HepG2 (cell line): ENCODE data around the gene GALNT1. TPM values are rescaled to one million over a fixed set of nuclear protein-coding genes. Genes with fewer than 3 reads are reported as not detected.

ENCODE experiments used
- ATAC-seq: fragments of 200-7000 bp; cut with Tn5 transposase; 3 replicates; pipeline ENCODE4 v1.9.1; 2020; ENCODE audit warnings: mild to moderate bottlenecking, moderate library complexity
- BruUV-seq: library from RNA; stranded (reverse); fragments of 400-500 nt; replicated peaks from 2 replicates; lab custom pipeline; 2021; lab: Mats Ljungman, UMichigan
- CTCF ChIA-PET: fragments of 300-600 bp; formaldehyde crosslinking; extraction: SDS; loops from one replicate; lab custom pipeline; 2021; ENCODE audit warnings: low total read pairs, inconsistent platforms, low intra/inter-chr PET ratio; lab: Yijun Ruan, JAX
- POLR2A ChIA-PET: fragments of 350-600 bp; sonication (Branson Sonifier 250); formaldehyde crosslinking; loops from one replicate; lab custom pipeline; 2020; ENCODE audit warnings: antibody characterized with exemption, inconsistent platforms; lab: Yijun Ruan, JAX
- DNase-seq: peaks from one replicate; pipeline ENCODE4 v3.0.0-alpha.2; 2015; ENCODE audit warnings: low spot score
- FAIRE-seq: peaks from 3 replicates; lab custom pipeline; 2011; peaks lifted over from hg19 to GRCh38; lab: Jason Lieb, UNC
- H2AFZ ChIP-seq: one replicate; pipeline ENCODE4 v1.6.1; 2011; ENCODE audit warnings: low read length, inconsistent platforms
- H3K27ac ChIP-seq: fragments of 300-600 bp; 3 replicates; pipeline ENCODE4 v1.8.0; 2011; ENCODE audit warnings: mixed run types, mild to moderate bottlenecking, mixed read lengths, low read length, inconsistent platforms; ENCODE audit not compliant: insufficient read depth; ENCODE audit errors: extremely low read length
- H3K27me3 ChIP-seq, 2 experiments: fragments of 200-600 bp in 1 of 2; 2 replicates in 1 of 2; 3 replicates in 1 of 2; pipeline versions ENCODE4 v1.6.0 to v1.8.0; 2011; ENCODE audit warnings: low read length in 2 of 2, mild to moderate bottlenecking in 2 of 2, moderate library complexity in 2 of 2, inconsistent platforms in 1 of 2; ENCODE audit not compliant: insufficient read depth in 2 of 2, control insufficient read depth in 1 of 2
- H3K36me3 ChIP-seq, 2 experiments: fragments of 200-600 bp in 1 of 2; replicated peaks in 1 of 2; 2 replicates in 1 of 2; 3 replicates in 1 of 2; pipeline versions ENCODE4 v1.5.1 to v1.8.0; 2011; ENCODE audit warnings: low read length in 2 of 2, inconsistent platforms in 1 of 2; ENCODE audit not compliant: insufficient read depth in 2 of 2, control insufficient read depth in 1 of 2
- H3K4me1 ChIP-seq: 2 replicates; pipeline ENCODE4 v1.5.1; 2012; ENCODE audit warnings: low read length, inconsistent platforms; ENCODE audit not compliant: insufficient read depth
- H3K4me2 ChIP-seq: 2 replicates; pipeline ENCODE4 v1.6.0; 2011; ENCODE audit warnings: low read depth, low read length, inconsistent platforms
- H3K4me3 ChIP-seq, 3 experiments: fragments of 200-600 bp in 1 of 3; sonication (generic), shearing (Covaris generic) in 1 of 3; replicated peaks in 1 of 3; 2 replicates each; pipeline ENCODE4 v1.5.1; 2011 to 2016; ENCODE audit warnings: low read length in 3 of 3, inconsistent platforms in 2 of 3, low read depth in 2 of 3, mild to moderate bottlenecking in 2 of 3, control low read depth in 1 of 3, mixed read lengths in 1 of 3; ENCODE audit not compliant: insufficient read depth in 1 of 3
- H3K79me2 ChIP-seq: one replicate; pipeline ENCODE4 v1.6.1; 2011; ENCODE audit warnings: low read length, inconsistent platforms; ENCODE audit not compliant: insufficient read depth
- H3K9ac ChIP-seq: 2 replicates; pipeline ENCODE4 v1.6.0; 2011; ENCODE audit warnings: mild to moderate bottlenecking, low read depth, low read length, inconsistent platforms; ENCODE audit not compliant: insufficient read depth
- H3K9me3 ChIP-seq: 2 replicates; pipeline ENCODE4 v1.5.1; 2012; ENCODE audit warnings: mild to moderate bottlenecking, low read length
- H4K20me1 ChIP-seq: 2 replicates; pipeline ENCODE4 v1.6.0; 2011; ENCODE audit warnings: inconsistent platforms, mild to moderate bottlenecking, low read length, moderate library complexity; ENCODE audit not compliant: insufficient read depth
- ARHGAP35 ChIP-seq: sonication (generic); formaldehyde crosslinking; IDR thresholded peaks from 2 replicates; pipeline ENCODE4 v1.9.0; 2022; ENCODE audit warnings: mild to moderate bottlenecking, inconsistent platforms, moderate library complexity, missing genetic modification reagents, borderline replicate concordance
- FOSL2 ChIP-seq: sonication (generic); formaldehyde crosslinking; IDR thresholded peaks from 2 replicates; pipeline ENCODE4 v1.4.0; 2020; ENCODE audit warnings: missing genetic modification reagents
- FUBP1 ChIP-seq: sonication (generic); formaldehyde crosslinking; IDR thresholded peaks from 2 replicates; pipeline ENCODE4 v1.5.1; 2020; ENCODE audit warnings: missing genetic modification reagents, mild to moderate bottlenecking, borderline replicate concordance
- MEIS2 ChIP-seq: sonication (generic); formaldehyde crosslinking; IDR thresholded peaks from 2 replicates; pipeline ENCODE4 v1.9.0; 2021; ENCODE audit warnings: mild to moderate bottlenecking, missing genetic modification reagents
- MTF1 ChIP-seq: sonication (generic); formaldehyde crosslinking; IDR thresholded peaks from 2 replicates; pipeline ENCODE4 v1.5.0; 2020; ENCODE audit warnings: missing genetic modification reagents
- NAIF1 ChIP-seq: sonication (generic); formaldehyde crosslinking; IDR thresholded peaks from 2 replicates; pipeline ENCODE4 v1.5.0; 2020; ENCODE audit warnings: mild to moderate bottlenecking, missing genetic modification reagents, borderline replicate concordance
- NBN ChIP-seq: fragments of 450-650 bp; conservative IDR thresholded peaks from 2 replicates; pipeline ENCODE4 v1.6.1; 2017
- NR2F1 ChIP-seq, 2 experiments: fragments of 450-650 bp in 1 of 2; formaldehyde crosslinking in 1 of 2; IDR thresholded peaks; 2 replicates each; pipeline versions ENCODE4 v1.5.0 to v1.6.1; 2016 to 2020; ENCODE audit warnings: mild to moderate bottlenecking in 1 of 2, missing compliant biosample characterization in 1 of 2, missing genetic modification reagents in 1 of 2, moderate library complexity in 1 of 2
- NR2F6 ChIP-seq, 2 experiments: IDR thresholded peaks; 2 replicates each; pipeline ENCODE4 v1.6.1; 2016; ENCODE audit warnings: antibody characterized with exemption in 1 of 2, mild to moderate bottlenecking in 1 of 2
- RARA ChIP-seq: IDR thresholded peaks from 2 replicates; pipeline ENCODE4 v1.6.1; 2016; ENCODE audit warnings: missing genetic modification reagents, missing compliant biosample characterization
- RNF2 ChIP-seq: fragments of 450-650 bp; conservative IDR thresholded peaks from 2 replicates; pipeline ENCODE4 v1.6.1; 2016; ENCODE audit warnings: low read depth
- SRSF4 ChIP-seq: fragments of 200-400 bp; formaldehyde crosslinking; IDR thresholded peaks from one replicate; pipeline ENCODE4 v1.6.1; 2018; ENCODE audit warnings: mild to moderate bottlenecking, low read depth, low read length, moderate library complexity; ENCODE audit not compliant: poor library complexity, severe bottlenecking
- TRAFD1 ChIP-seq: sonication (generic); formaldehyde crosslinking; IDR thresholded peaks from 2 replicates; pipeline ENCODE4 v1.5.1; 2020; ENCODE audit warnings: missing genetic modification reagents, mild to moderate bottlenecking, borderline replicate concordance
- ZNF354B ChIP-seq: sonication (generic); formaldehyde crosslinking; IDR thresholded peaks from 2 replicates; pipeline ENCODE4 v1.8.0; 2022; ENCODE audit warnings: mild to moderate bottlenecking, missing genetic modification reagents
- ZNF674 ChIP-seq: sonication (generic); formaldehyde crosslinking; IDR thresholded peaks from 2 replicates; pipeline ENCODE4 v1.5.0; 2020; ENCODE audit warnings: low read depth, mild to moderate bottlenecking, missing genetic modification reagents
- WGBS: methylation state at CpG from one replicate; pipeline ENCODE4 v1.1.6; 2017; ENCODE audit warnings: low lambda C conversion rate; 5-methylcytosine and 5-hydroxymethylcytosine counted together
- in situ Hi-C: cut with HindIII; loops from 2 replicates; pipeline ENCODE4 v1.10.0; 2017; ENCODE audit warnings: low pct_unique_long_range_greater_than_20kb; ENCODE audit not compliant: extremely low pct_ligation_motif_present
- intact Hi-C: fragments of 100-400 bp; cut with micrococcal nuclease; formaldehyde crosslinking; loops from one replicate; pipeline ENCODE4 v1.10.0; 2022; ENCODE audit not compliant: unreplicated experiment
- polyA plus RNA-seq, 8 experiments: library from polyadenylated mRNA; depleted of rRNA in 3 of 8; stranded (reverse) in 7 of 8; unstranded in 1 of 8; fragments of >200 nt; fragmentation: Illumina TruSeq in 4 of 8; extraction: Trizol in 4 of 8; gene quantifications; 2 replicates each; pipeline versions ENCODE4 v1.2.1 to v1.2.3, GENCODE V29; 2011 to 2016; ENCODE audit warnings: low read depth in 4 of 8, missing spikeins in 1 of 8, mixed read lengths in 1 of 8; ENCODE audit not compliant: insufficient read depth in 1 of 8
- total RNA-seq, 5 experiments: library from RNA; depleted of rRNA; stranded (reverse); fragments of >200 nt; fragmentation: Illumina TruSeq; extraction: Trizol; gene quantifications; 2 replicates each; pipeline ENCODE4 v1.2.3, GENCODE V29; 2016; ENCODE audit warnings: low read depth in 1 of 5
- TF ChIP-seq, protein P1 (sequence below), 2 experiments: IDR thresholded peaks; 2 replicates each; pipeline ENCODE4 v1.6.1; 2011 to 2012; ENCODE audit warnings: low read length in 2 of 2, borderline replicate concordance in 1 of 2, low read depth in 1 of 2, mild to moderate bottlenecking in 1 of 2, moderate library complexity in 1 of 2
- TF ChIP-seq, protein P2 (sequence below): sonication (generic); formaldehyde crosslinking; IDR thresholded peaks from 2 replicates; pipeline ENCODE4 v1.8.0; 2023; ENCODE audit warnings: mild to moderate bottlenecking, missing genetic modification reagents

The GALNT1 gene
- total and polyA plus RNA-seq, 2 of the 13 experiments (the other 11 are each of a cell fraction or from before 2014, with no cell fraction given), result 41.1 to 100 TPM

DNA sequence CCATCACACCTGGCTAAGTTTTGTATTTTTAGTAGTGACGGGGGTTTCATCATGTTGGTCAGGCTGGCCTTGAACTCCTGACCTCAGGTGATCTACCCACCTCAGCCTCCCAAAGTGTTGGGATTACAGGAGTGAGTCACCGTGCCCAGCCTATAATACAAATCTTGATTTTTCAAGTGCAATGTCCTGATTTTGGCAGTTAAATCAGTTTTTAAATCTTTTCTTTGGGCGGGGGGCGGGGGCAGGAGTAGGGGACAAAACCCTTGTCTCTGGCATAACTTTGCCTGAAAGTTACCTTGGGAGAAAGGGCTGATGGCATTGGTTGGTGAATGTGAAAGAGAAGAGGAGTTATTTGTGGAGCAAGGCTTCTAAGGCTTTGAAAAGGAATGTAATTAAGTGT, 12.3 kb downstream of the GALNT1 start:
- H3K27ac ChIP-seq, result no peak overlapping the region
- H3K79me2 ChIP-seq, result peaks cover 54% of the 10 kb centered on the region
- DNase-seq (no peak), ATAC-seq (no peak), FAIRE-seq (no peak)
- H3K4me3 ChIP-seq, result no peak overlapping the region
- no TSS peak for BruUV-seq
- ChIA-PET POLR2A (no interaction called here), CTCF (no interaction called here)
- peaks cover 0 to 1% of the 10 kb centered on the region in 2 experiments; a peak in 1 of 5 replicates for H3K36me3 ChIP-seq
- H2AFZ ChIP-seq, result no peak overlapping the region
- in situ Hi-C loops, result no loop called here
- peaks cover 5% of the 10 kb centered on the region; the same call in 1 of the 2 replicates for H4K20me1 ChIP-seq
- peaks cover 48% of the 10 kb centered on the region for H3K4me1 ChIP-seq
- H3K9ac ChIP-seq, result no peak overlapping the region
- H3K9me3 ChIP-seq, result no peaks in the 10 kb centered on the region
- no peak for TF ChIP-seq SRSF4
- no peak for TF ChIP-seq ZNF674 (CRISPR knock-in tag)
- TF ChIP-seq NR2F1 (CRISPR knock-in tag; IDR thresholded peaks at IDR 0.05), result peak in 1 of 2 experiments; percentile 17; a peak in 1 of 4 replicates
- TF ChIP-seq MTF1, result no peak
- TF ChIP-seq TRAFD1, result no peak
- no peak for TF ChIP-seq MEIS2 (CRISPR knock-in tag)
- TF ChIP-seq ARHGAP35, result no peak
- peak; percentile 55 for TF ChIP-seq FOSL2 (CRISPR knock-in tag)
- TF ChIP-seq FUBP1, result no peak
- TF ChIP-seq, protein P1, sequence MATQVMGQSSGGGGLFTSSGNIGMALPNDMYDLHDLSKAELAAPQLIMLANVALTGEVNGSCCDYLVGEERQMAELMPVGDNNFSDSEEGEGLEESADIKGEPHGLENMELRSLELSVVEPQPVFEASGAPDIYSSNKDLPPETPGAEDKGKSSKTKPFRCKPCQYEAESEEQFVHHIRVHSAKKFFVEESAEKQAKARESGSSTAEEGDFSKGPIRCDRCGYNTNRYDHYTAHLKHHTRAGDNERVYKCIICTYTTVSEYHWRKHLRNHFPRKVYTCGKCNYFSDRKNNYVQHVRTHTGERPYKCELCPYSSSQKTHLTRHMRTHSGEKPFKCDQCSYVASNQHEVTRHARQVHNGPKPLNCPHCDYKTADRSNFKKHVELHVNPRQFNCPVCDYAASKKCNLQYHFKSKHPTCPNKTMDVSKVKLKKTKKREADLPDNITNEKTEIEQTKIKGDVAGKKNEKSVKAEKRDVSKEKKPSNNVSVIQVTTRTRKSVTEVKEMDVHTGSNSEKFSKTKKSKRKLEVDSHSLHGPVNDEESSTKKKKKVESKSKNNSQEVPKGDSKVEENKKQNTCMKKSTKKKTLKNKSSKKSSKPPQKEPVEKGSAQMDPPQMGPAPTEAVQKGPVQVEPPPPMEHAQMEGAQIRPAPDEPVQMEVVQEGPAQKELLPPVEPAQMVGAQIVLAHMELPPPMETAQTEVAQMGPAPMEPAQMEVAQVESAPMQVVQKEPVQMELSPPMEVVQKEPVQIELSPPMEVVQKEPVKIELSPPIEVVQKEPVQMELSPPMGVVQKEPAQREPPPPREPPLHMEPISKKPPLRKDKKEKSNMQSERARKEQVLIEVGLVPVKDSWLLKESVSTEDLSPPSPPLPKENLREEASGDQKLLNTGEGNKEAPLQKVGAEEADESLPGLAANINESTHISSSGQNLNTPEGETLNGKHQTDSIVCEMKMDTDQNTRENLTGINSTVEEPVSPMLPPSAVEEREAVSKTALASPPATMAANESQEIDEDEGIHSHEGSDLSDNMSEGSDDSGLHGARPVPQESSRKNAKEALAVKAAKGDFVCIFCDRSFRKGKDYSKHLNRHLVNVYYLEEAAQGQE (IDR thresholded peaks at IDR 0.05; ENCODE audit: borderline replicate concordance in 1 of 2, low read depth in 1 of 2, low read length in 2 of 2), result no peak
- TF ChIP-seq NAIF1 (CRISPR knock-in tag), result no peak
- TF ChIP-seq, protein P2, sequence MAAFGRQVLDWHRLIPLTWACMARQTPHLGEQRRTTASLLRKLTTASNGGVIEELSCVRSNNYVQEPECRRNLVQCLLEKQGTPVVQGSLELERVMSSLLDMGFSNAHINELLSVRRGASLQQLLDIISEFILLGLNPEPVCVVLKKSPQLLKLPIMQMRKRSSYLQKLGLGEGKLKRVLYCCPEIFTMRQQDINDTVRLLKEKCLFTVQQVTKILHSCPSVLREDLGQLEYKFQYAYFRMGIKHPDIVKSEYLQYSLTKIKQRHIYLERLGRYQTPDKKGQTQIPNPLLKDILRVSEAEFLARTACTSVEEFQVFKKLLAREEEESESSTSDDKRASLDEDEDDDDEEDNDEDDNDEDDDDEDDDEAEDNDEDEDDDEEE, result no peak
- TF ChIP-seq NR2F6 (IDR thresholded peaks at IDR 0.05), result no peak
- 0 out of 2 replicates have a peak, but pooled peaks have one; percentile 8 for TF ChIP-seq NR2F6 (CRISPR knock-in tag; IDR thresholded peaks at IDR 0.05)
- TF ChIP-seq NBN, result no peak
- no peak for TF ChIP-seq ZNF354B (CRISPR knock-in tag)
- peak; percentile 48; the same call in 1 of the 2 replicates for TF ChIP-seq RARA (CRISPR knock-in tag)
- TF ChIP-seq RNF2, result no peak
- H3K27me3 ChIP-seq, result no peaks in the 10 kb centered on the region
- no peak overlapping the region for H3K4me2 ChIP-seq
- WGBS, result 81% methylated on average over 4 of the region's 4 CpGs
- intact Hi-C loops, result loop anchor here (5.0 kb wide), 1 partner anchor 417 kb away; no protein-coding TSS in a partner anchor
